ENCODE results near the gene AVPR2.

- TF ChIP-seq CTCF (conservative IDR thresholded peaks at IDR 0.05) (no peak), EZH2 (IDR thresholded peaks at IDR 0.05; ENCODE audit: low read depth) (no peak)
These were observed 49.6 kb downstream of the AVPR2 start for GRCh38 chrX:153953892-153954557.

Measured in PC-9 (cell line).